Lower leg skin (tissue), 4 donors: ENCODE results near the gene TSBP1. TPM values are rescaled to one million over a fixed set of nuclear protein-coding genes. Genes with fewer than 3 reads are reported as not detected.

Source experiments
- DNase-seq, 2 donors: peaks; one replicate each; pipeline ENCODE4 v3.0.0-alpha.2; 2019; ENCODE audit warnings: low spot score in 2 of 2
- H3K4me3 ChIP-seq: fragments of 200-600 bp; sonication (generic); 2 replicates; pipeline ENCODE4 v1.5.1; 2017; ENCODE audit warnings: mild to moderate bottlenecking, low read depth; ENCODE audit not compliant: poor library complexity, severe bottlenecking
- CTCF ChIP-seq, 3 donors: fragments of 450-650 bp; IDR thresholded peaks; one replicate each; pipeline ENCODE4 v1.5.1; 2016; ENCODE audit warnings: antibody characterized with exemption in 3 of 3, mild to moderate bottlenecking in 3 of 3, moderate library complexity in 2 of 3
- POLR2A ChIP-seq, 2 donors: fragments of 450-650 bp; IDR thresholded peaks; one replicate each; pipeline ENCODE4 v1.6.1; 2016 to 2017; ENCODE audit warnings: antibody characterized with exemption in 2 of 2, mild to moderate bottlenecking in 1 of 2, moderate library complexity in 1 of 2
- WGBS, 2 donors: methylation state at CpG; one replicate each; pipeline ENCODE4 v1.1.5; 2018; 5-methylcytosine and 5-hydroxymethylcytosine counted together
- intact Hi-C: fragments of 100-400 bp; cut with DNase I; formaldehyde crosslinking; loops from one replicate; pipeline ENCODE4 v1.15.0; 2023; ENCODE audit warnings: low total_unique reads
- total RNA-seq, 4 donors: library from RNA; depleted of rRNA; stranded (reverse); fragments of >200 nt; gene quantifications; one replicate each; pipeline ENCODE4 v1.1.0, GENCODE V29; 2016

TSBP1 gene
- total RNA-seq, 4 donors from 2014 or later, result not detected

- intact Hi-C loops, result no loop called here
- peak; percentile 61 to 93 for DNase-seq
- no peak for TF ChIP-seq POLR2A (IDR thresholded peaks at IDR 0.05)
- no peak for TF ChIP-seq CTCF (IDR thresholded peaks at IDR 0.05)
- no peak overlapping the region for H3K4me3 ChIP-seq
- 8 to 11% methylated on average over 30 of the region's 30 CpGs for WGBS, 2 donors
Measured at GRCh38 chr6:32255199-32256153, 116.2 kb downstream of the TSBP1 start.

GRCh38 chr6:32254761-32255198 lies 116.9 kb downstream of the TSBP1 start:
- no peak for DNase-seq

GRCh38 chr6:32252331-32253009 lies 119.2 kb downstream of the TSBP1 start:
- 42 to 65% methylated on average over 1 of the region's 2 CpGs for WGBS, 2 donors
- DNase-seq, result no peak
- intact Hi-C loops, result no loop called here
- TF ChIP-seq POLR2A (IDR thresholded peaks at IDR 0.05) (no peak), CTCF (IDR thresholded peaks at IDR 0.05) (no peak)
- H3K4me3 ChIP-seq, result no peak overlapping the region

More at GRCh38 chr6:32254761-32255198, 116.9 kb downstream of the TSBP1 start:
- H3K4me3 ChIP-seq, result no peak overlapping the region
- intact Hi-C loops, result no loop called here
- WGBS, 2 donors, result 21 to 23% methylated on average over 12 of the region's 12 CpGs
- no peak for TF ChIP-seq POLR2A (IDR thresholded peaks at IDR 0.05)
- no peak for TF ChIP-seq CTCF (IDR thresholded peaks at IDR 0.05)

GRCh38 chr6:32249262-32249661 lies 122.4 kb downstream of the TSBP1 start:
- no peak overlapping the region for H3K4me3 ChIP-seq
- TF ChIP-seq POLR2A (IDR thresholded peaks at IDR 0.05), result no peak
- no peak for TF ChIP-seq CTCF (IDR thresholded peaks at IDR 0.05)
- WGBS, 2 donors, result 70 to 93% methylated on average over 2 of the region's 2 CpGs
- intact Hi-C loops, result no loop called here
- no peak for DNase-seq

- intact Hi-C loops, result no loop called here
- H3K4me3 ChIP-seq, result no peak overlapping the region
- no peak for DNase-seq
- TF ChIP-seq POLR2A (IDR thresholded peaks at IDR 0.05) (no peak), CTCF (IDR thresholded peaks at IDR 0.05) (no peak)
- 3 to 24% methylated on average over 2 of the region's 2 CpGs for WGBS, 2 donors
Measured at GRCh38 chr6:32247401-32247800, 124.3 kb downstream of the TSBP1 start.
